Measurements from ENCODE around the gene TALDO1. TPM values are rescaled to one million over a fixed set of nuclear protein-coding genes. Genes with fewer than 3 reads are reported as not detected.

Gene TALDO1
- total RNA-seq, 1 donor from 2014 or later: 77.9 TPM

DNA sequence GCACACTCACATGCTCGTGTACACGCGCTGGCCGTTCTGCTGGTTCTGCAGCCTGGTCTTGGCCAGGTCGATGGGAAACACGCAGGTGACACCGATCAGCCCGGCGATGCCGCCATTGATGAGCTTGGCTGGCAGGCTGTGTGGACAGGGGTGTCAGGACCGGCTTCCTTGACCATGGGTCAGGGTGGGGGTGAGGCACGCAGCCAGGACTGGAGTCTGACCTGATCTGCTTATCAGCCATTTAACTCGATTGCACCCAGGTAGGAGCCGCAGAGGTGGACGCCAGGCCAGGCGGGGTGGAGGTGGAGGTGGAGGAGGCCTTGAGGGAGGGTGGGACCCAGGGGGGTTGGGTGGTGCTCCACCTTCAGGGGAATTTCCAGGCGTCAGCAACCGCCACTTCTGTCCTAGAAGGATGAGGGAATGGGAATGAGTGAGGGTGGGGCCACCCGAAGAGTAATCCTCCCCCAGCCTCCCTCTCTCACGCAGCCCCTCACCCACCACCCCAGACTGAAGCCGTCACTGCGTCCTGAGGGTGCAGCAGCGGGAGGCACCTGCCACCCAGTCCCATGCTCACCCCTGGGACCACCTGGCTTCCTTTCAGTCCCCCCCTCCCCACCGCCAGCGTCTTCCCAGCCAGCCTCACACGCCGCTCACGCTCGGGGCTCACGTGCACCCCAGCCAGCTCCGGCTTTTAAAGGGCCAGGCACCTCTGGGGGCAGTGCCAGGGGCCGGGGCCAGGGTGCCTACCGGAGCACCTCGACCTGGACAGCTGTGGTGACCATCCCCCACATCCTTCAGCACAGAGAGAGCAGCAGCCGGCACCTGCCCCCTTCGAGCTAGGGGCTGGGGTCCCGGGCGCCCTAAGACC is 47.7 kb downstream of the TALDO1 start:
- FAIRE-seq (no peak), DNase-seq (ENCODE audit: low spot score in 2 of 2) (no peak)

DNA sequence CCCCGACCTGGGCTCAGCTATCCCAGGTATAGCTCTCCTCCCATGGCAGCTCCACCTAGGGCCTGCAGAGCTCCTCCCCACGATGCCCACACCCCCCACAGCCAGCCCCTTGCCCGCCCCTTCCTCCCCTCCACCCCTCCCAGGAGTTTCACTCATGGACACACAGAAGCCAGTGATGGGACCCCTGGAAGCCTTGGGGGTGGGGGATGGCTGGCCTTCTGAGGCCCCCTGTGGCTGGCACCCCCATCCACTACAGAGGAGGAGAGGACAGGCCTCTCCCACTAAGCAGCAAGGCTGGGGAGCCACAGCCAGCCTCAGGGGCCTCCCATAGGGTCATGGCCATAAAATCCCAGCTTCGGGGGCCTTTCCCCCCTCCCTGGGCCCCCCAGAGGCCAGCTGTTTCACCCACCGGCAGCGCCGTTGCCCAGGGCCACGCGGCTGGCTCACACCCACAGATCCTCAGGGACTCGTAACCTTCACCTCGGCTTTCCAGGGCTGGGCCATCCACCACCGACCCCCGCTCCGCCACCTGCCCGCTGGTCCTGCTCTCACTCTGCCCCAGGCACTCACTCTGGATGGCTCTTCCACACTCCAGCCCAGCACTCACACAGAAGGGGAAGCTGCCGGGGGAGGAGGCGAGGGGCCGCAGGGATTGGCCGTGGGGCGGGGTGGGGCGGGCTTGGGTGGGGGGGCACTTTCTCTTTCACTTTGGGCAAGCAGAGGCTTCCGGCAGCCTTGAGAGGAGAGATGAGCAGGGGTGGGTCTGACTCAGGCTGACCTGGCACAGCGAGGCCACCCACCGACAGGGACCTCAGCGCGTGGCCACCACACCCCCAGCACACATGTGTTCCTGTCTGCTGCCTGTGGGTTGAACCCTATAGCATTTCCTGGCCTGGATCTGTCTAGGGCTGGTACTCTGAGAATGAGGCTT is 48.6 kb downstream of the TALDO1 start:
- DNase-seq (ENCODE audit: low spot score in 2 of 2): peak; percentile 80 to 84
- no peak for FAIRE-seq

DNA sequence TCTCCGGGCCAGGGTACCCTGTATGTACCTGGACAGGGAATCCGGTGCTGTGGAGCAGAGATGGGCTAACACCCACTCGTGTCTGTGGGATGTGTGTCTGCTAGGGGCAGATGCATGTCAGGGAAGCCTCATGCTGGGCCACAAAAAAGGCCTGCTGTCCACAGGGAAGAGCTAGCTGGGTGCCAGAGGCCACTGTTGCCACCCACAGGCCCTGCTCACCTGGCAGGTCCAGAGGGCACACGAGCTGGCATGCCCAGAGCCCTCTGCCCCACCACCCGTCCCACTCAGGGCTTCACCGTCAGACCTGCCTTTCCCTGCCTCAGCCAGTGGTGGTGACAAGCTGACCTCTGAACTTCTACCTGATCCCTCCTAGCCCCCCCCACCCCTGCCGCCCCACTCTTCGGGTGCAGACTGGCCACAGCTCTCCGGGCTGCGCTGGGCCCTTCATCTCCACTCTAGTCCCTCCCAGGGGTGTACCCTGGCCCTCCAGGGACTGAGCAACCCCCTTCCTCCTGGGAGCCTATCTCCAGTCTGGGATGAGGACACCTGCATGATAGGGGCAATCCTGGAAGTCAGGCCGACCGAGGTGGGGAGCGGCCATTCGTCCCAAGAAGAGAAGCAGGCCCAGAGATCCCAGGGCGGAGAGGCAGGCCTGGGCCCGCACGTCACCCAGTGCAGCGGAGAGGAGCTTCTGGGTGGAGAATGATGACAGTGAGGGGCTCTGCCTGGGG is 49.5 kb downstream of the TALDO1 start:
- DNase-seq (ENCODE audit: low spot score in 2 of 2): no peak
- FAIRE-seq: no peak

DNA sequence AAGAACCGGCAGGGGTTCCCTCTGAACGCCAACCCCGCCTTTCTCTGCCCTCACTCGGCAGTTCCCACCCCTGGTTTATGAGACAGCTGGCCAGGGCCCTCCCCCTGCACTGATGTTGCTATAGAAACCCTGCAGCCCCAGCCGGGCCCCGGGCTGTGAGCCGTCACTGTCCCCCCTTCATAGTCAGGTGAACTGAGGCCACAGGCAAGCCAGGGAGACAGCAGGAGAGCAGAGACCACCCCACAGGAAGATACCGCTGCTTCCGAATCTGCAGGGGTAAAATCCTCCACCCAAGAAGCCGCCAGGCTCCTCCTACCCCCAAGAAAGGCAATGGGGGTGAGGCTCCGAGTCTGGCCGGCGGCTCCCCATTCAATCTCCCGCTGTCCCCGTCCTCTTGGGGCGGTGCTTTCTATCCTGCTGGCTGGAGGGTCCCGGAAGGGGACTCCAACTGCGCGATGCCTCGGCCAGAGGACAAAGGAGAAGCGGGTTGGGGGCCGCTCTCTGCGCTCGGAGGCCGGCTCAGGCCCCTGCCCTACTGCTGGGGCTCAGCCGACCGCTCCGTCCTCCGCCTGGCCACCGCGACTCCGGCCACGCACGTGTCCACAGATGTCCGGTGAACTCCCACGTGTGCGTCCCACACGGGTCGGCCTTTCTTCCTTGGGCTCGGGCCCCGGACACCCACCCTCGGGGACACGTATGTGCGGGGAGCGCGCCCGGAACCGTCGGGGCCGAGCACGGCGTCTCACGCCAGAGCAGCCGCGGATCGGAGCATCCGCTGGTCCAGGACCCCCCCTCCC is 50.2 kb downstream of the TALDO1 start:
- no peak for FAIRE-seq
- peak; percentile 83 to 84 for DNase-seq (ENCODE audit: low spot score in 2 of 2)

DNA sequence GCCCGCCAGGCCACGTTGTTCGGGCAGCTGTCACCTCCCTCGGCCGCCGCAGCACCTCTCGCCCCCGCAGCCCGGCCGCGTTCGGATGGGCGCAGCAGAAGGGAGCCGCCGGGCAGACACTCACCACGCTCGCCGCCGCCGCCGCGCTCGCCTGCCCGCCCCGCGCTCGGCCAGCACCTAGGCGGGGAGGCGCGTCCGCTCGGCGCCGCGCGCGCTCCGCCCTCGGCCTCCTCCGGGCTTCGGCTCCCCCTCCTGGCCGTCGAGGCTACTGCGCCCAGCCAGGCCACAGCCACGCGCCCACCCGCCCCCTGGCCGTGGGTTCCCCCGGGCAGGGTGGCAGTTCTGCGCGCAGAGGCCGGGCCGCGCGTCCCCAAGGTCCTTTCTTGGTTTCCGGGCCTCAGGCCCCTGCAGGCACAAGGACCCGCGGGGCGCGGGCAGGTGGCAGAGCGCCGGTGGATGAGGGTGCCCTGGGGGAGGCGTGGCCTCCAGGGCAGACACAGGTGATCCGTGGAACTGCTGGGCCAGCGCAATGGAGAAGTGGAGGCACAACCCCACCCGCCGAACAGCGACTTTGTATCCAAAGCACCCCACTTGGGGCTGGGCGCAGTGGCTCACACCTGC is 50.9 kb downstream of the TALDO1 start, which contains the start of gene SLC25A22:
Gene SLC25A22, minus strand, starts transcription at position 189 of the 621 bp plus-strand sequence. CDS start 3,275 bp downstream, outside the sequence.
- FAIRE-seq (no peak), DNase-seq (ENCODE audit: low spot score in 2 of 2) (peak; percentile 97 to 99)

DNA sequence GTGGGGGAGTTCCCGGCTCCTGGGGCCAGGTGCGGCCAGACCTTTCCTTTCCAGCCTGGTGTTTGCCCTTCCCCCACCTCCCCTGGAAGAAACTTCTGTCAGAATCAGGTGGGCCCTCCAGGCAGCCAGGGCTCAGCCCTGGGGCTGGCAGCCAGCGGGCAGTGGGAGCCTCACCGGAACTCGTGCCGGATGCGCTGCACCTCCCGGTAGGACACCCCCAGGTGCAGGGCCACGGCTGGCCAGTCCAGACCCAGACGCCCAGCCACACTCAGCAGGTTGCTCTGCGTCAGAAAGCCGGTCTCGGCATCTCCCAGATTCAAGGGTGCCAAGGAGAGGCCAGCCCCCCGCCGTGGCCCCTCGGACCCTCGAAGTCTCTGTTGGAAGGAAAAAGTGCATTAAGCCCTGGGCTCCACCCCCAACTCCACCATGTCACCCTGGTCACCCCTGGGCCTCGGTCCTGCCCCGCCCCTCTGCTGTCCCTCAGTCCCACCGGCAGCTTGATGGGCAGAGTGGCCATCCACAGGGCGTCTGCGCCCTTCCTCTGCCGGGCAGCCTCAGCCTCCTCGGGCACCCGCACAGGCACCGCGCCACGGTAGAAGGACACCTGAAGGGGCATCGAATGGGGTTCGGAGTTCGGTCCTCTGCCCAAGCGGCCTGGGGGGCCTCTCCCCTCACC is 52.5 kb downstream of the TALDO1 start:
- no peak for DNase-seq (ENCODE audit: low spot score in 2 of 2)
- FAIRE-seq: no peak

DNA sequence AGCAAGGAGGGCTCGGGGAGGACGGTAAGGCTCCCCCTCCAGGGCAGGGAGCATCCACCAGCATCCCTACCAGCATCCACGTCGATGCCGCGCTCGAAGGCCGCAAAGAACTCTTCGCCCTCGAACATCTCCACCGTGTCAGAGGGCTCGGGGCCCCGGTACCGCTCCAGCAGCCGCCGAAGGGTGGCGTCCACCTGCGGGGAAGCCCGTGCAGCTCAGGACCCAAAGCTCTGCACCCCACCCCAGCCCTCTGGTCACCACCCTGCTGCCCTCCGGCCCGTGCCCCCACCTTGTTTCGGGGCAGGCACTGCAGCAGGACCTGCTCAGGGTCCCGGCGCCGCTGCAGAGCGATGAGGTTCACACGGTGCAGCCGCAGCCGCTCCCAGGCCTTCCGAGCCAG is 53.2 kb downstream of the TALDO1 start:
- no peak for DNase-seq (ENCODE audit: low spot score in 2 of 2)
- FAIRE-seq: no peak

DNA sequence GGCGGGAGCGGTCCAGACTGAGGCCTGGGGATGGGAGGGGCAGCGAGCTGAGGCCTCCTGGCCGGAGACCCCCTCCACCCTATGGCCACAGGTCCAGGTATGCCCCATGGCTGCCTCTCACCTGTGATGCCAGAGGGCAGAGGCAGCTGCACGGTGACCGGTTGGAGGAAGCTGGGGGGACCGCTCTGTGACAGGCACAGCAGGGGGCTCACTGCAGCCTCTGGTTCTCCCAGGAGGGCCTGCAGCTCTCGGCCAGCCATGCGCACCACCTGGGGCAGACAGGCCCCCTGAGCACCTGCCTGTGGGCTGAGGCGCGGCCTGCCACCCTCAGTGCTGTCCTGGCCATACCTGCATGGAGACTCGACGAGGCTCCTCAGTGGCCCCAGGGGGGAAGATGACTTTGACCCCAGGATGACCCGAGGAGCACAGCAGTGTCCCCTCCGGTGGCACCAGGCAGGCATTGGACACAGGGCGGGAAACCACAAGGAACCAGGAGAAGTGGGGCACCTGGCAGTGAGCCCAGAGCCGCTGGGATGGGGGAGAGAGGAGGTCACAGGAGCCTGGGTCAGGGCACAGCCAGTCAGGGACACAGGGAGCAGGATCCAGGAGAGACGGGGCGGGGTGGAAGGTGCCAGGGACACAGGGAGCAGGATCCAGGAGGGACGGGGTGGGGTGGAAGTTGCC is 54.0 kb downstream of the TALDO1 start:
- FAIRE-seq: no peak
- no peak for DNase-seq (ENCODE audit: low spot score in 2 of 2)

DNA sequence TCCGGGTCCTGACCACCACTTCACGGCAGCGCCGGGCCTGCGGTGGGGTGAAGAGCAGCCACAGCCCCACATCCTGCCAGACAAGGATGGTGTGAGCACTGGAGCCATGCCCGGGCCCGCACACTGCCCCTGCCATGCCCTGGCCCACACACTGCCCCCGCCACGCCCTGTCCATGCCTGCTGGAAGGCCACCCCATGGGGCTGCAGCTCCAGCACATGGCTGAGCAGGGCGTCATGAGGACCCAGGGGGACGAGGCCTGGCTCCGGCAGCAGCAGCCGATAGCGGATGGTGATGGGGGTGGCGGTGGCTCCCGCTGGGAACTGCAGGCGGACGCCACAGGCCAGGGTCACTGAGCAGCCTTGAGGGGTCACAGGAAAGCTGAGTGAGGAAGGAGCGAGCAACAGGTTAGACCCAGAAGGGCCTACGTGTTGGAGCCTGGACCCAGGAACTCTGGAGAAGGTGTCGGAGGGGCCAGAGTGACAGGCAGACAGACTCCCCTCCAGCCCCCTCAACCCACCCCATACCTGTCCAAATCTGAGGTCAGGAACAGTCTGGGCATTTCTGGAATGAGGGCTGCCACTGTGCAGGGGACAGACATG is 54.9 kb downstream of the TALDO1 start:
- no peak for FAIRE-seq
- no peak for DNase-seq (ENCODE audit: low spot score in 2 of 2)

DNA sequence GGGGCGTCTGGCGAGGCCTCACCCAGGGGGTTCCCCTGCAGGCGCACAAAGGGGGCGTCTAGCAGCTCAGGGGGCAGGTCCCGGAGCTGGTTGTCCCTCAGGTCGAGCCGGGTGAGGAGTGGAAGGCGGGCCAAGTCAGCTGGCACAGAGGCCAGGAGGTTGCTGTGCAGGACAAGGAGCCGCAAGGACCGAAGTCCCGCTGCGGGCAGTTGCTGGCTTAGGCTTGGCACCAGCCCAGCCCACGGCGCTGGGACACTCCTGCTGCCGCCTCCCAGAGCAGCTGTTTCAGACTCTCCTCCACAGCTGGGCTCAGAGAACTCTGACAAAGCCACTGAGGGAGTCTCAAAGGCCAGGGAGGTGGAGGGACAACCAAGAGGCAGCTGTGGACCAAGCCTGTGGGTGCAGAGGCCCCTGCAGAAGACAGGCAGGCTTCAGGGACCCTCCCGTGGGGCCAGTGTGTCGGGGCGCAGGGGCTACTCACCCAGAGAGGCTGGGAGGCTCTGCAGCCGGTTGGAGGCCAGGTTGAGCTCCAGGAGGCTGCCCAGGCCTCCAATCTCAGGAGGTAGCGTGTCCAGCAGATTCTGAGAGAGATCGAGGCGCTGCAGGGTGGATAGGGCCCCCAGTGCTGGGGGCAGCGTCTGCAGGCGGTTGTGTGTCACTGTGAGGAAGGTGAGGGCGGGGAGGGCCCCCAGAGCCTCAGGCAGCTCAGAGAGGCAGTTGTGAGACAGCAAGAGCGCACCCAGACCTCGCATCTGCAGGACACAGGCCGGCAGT is 55.6 kb downstream of the TALDO1 start:
- DNase-seq (ENCODE audit: low spot score in 2 of 2) (no peak), FAIRE-seq (no peak)

DNA sequence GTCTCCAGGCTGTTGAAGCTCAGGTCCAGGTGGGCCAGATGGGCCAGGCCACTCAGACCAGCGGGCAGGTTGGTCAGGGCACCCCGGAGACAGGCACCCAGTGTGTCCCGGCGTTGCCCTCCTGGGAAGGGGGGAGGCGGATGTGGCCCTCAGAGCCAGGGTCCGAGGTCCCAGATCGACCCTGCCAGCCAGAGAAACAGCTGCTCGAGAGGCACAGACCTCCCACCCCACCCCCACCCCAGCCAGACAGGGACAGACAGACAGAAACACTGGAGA is 56.1 kb downstream of the TALDO1 start:
- DNase-seq (ENCODE audit: low spot score in 2 of 2) (no peak), FAIRE-seq (no peak)

DNA sequence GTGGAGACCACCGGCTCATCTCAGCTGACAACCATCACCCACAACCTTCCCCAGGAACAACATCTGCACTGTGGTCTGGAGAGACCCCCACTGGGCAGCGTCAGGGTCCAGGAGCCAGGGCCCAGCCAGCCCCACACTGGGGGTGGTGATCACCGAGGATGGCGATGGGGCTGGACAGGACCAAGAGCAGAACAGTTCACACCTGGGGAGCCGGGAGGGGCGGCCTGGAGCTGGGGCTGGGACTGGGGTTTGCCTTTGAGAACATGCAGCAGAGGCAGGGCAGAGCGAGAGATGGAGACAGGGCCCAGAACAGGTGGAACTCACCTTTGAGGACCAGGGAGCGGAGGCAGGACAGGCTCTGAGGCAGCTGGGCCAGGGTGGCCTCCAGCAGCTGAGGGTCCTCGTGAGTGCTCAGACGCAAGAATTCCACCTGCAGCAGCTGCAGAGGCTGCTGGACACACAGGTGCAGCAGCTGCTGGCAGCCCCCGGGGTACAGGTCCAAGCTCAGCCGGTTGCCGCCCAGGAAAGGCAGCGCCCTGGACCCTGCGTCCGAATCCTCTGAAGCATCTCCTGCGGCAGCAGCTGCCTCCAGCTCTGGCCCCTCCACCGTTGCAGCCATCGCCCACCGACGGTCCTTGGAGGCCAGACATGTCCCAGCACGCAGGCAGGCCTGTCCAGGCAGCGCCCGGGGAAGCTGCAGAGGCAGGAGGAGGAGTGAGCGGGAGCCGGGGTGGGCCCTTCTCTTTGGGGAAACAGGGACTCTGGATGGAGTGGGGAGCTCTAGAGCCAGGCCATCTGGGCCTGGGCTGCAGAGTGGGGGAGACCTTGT is 56.7 kb downstream of the TALDO1 start:
- DNase-seq (ENCODE audit: low spot score in 2 of 2) (no peak), FAIRE-seq (no peak)

DNA sequence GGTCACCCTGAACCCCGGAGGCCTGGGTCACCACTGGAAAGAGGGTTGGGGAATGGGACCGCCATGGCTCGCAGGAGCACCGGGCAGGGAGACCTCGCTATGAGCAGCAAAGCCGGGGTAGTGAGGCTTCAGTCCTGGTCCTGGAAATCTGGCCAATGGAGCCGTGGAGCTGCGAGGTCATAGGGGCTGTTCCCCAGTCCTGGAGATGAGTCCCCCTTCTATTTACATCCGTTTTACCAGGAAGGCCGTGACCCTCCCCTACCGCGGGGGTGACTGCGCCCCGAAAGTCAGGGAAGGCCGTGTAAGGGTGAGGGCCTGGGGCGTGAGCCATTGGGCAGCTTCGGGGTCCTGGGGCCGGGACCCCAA is 57.3 kb downstream of the TALDO1 start:
- FAIRE-seq: no peak
- no peak for DNase-seq (ENCODE audit: low spot score in 2 of 2)

DNA sequence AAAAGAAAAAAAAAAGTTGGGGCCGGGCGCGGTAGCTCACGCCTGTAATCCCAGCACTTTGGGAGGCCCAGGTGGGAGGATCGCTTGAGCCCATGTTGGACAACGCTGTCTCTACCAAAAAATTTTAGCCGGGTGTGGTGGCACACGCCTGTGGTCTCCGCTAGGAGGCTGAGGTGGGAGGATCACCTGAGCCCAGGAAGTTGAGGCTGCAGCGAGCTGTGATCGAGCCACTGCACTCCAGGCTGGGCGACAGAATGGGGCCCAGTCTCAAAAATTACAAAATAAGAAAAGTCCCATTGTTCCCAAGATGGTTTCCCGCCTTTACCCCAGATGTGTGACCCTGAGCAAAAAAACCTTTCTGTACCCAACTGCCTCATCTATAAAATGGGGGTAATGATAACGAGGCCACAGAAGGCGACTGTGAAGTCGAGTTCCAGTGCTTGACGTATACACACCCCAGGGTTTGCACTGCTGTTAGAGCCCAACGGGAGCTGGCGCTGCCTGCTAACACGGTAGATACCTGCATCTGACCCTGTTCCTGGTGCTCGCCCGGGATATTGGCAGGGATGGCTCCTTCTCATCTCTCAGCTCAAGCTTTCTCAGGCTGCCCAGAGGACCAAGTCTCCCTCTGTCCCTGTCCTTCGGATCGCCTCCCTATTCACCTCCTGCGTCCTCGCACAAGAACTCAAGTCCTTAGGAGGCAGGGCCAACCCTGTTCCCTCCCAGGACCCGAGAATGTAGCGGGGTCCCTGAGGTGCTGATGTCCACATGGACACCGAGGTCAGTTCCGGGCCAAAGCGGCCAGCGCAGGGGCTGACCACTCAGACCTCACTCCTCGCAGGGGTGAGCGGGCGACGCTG is 61.4 kb downstream of the TALDO1 start:
- FAIRE-seq (no peak), DNase-seq (ENCODE audit: low spot score in 2 of 2) (no peak)

DNA sequence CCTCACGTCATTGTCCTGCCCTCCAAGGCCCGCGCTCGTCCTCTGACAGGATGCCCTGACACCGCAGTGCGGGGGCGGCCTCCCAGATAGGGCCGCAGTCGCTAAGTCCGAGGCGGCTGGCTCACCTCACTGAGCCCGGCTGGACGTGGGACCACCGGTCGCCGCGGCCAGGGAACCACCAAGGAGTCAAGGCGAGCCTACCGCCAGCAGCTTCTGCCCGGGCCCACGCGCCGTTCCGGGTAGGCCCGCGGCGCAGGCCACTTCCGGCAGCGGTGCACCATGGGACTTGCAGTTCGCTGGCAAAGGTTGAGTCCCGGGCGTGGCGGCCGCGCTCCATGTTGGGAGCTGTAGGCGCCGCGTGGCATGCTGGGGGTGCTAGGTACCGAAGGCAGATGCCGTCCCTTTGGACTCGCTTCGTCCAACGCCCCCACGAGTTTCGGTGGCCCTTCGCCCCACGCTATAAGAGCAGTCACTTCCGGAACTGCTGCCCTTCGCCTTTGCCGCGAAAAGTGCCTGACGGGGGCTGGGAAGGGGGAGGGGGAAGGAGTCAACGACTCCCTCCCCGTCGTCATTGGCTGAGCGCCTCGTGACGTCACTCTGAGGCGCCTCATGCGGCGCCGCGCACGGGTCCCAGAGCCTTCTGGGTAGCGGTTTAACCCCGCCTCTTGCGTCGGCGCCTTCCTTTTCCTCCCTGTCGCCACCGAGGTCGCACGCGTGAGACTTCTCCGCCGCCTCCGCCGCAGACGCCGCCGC is 62.2 kb downstream of the TALDO1 start, which contains the start of gene RPLP2:
Gene RPLP2, plus strand, starts transcription at position 681 of the 753 bp plus-strand sequence. CDS start 268 bp downstream, outside the sequence.
- DNase-seq (ENCODE audit: low spot score in 2 of 2) (peak; percentile 99), FAIRE-seq (no peak)
